ENCODE measurements around the gene ANXA8L1.
"Not testable (repeated sequence)": the region's sequence is repeated elsewhere in the genome, so short reads cannot be mapped to it uniquely, and the experiment has no call there.

Gene ANXA8L1

GRCh38 chr10:46375406-46375805 is at the start of gene ANXA8L1:
Gene ANXA8L1 (plus strand): TSS chr10:46375776. CDS start chr10:46375852, 76 bp downstream.
- DNase-seq = not testable (repeated sequence)

GRCh38 chr10:46326066-46326465 is 49.5 kb upstream of the ANXA8L1 start:
- DNase-seq = no peak

- no peak for DNase-seq
These were observed 48.6 kb upstream of the ANXA8L1 start for GRCh38 chr10:46326971-46327370.

GRCh38 chr10:46327685-46328084 is 47.9 kb upstream of the ANXA8L1 start:
- no peak for DNase-seq

GRCh38 chr10:46328853-46329689 is 46.5 kb upstream of the ANXA8L1 start:
- DNase-seq = no peak

- no peak for DNase-seq
These were observed 45.9 kb upstream of the ANXA8L1 start for GRCh38 chr10:46329690-46330016.

- DNase-seq = no peak
These were observed 44.7 kb upstream of the ANXA8L1 start for GRCh38 chr10:46330894-46331293.

GRCh38 chr10:46365484-46365883 is 10.1 kb upstream of the ANXA8L1 start:
- DNase-seq = not testable (repeated sequence)

- DNase-seq = not testable (repeated sequence)
These were observed 8.4 kb upstream of the ANXA8L1 start for GRCh38 chr10:46367209-46367608.

GRCh38 chr10:46367666-46368240 is 7.8 kb upstream of the ANXA8L1 start:
- DNase-seq = not testable (repeated sequence)

- not testable (repeated sequence) for DNase-seq
These were observed 6.6 kb upstream of the ANXA8L1 start for GRCh38 chr10:46368956-46369355.

GRCh38 chr10:46374410-46374809 is 1.2 kb upstream of the ANXA8L1 start:
- DNase-seq = not testable (repeated sequence)

- DNase-seq = not testable (repeated sequence)
These were observed 1.4 kb downstream of the ANXA8L1 start for GRCh38 chr10:46377022-46377421.

- not testable (repeated sequence) for DNase-seq
These were observed 2.1 kb downstream of the ANXA8L1 start for GRCh38 chr10:46377651-46378050.

GRCh38 chr10:46378108-46378507 is 2.5 kb downstream of the ANXA8L1 start:
- DNase-seq = not testable (repeated sequence)

GRCh38 chr10:46379233-46379848 is 3.8 kb downstream of the ANXA8L1 start:
- DNase-seq = not testable (repeated sequence)

GRCh38 chr10:46385858-46386257 is 10.3 kb downstream of the ANXA8L1 start:
- not testable (repeated sequence) for DNase-seq

- not testable (repeated sequence) for DNase-seq
These were observed 11.1 kb downstream of the ANXA8L1 start for GRCh38 chr10:46386694-46387093.

GRCh38 chr10:46387309-46387902 is 11.8 kb downstream of the ANXA8L1 start:
- not testable (repeated sequence) for DNase-seq

- not testable (repeated sequence) for DNase-seq
These were observed 15.8 kb downstream of the ANXA8L1 start for GRCh38 chr10:46391422-46391821.

- DNase-seq = not testable (repeated sequence)
These were observed 21.1 kb downstream of the ANXA8L1 start for GRCh38 chr10:46396441-46397279.

- not testable (repeated sequence) for DNase-seq
These were observed 22.2 kb downstream of the ANXA8L1 start for GRCh38 chr10:46397767-46398166.

Data from RPMI8226 (cell line).